ENCODE results near the gene PANX2.
"Not testable (repeated sequence)": the region's sequence is repeated elsewhere in the genome, so short reads cannot be mapped to it uniquely, and the experiment has no call there.

PANX2 gene, protein sequence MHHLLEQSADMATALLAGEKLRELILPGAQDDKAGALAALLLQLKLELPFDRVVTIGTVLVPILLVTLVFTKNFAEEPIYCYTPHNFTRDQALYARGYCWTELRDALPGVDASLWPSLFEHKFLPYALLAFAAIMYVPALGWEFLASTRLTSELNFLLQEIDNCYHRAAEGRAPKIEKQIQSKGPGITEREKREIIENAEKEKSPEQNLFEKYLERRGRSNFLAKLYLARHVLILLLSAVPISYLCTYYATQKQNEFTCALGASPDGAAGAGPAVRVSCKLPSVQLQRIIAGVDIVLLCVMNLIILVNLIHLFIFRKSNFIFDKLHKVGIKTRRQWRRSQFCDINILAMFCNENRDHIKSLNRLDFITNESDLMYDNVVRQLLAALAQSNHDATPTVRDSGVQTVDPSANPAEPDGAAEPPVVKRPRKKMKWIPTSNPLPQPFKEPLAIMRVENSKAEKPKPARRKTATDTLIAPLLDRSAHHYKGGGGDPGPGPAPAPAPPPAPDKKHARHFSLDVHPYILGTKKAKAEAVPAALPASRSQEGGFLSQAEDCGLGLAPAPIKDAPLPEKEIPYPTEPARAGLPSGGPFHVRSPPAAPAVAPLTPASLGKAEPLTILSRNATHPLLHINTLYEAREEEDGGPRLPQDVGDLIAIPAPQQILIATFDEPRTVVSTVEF

GRCh38 chr22:50170453-50171318 is at the start of gene PANX2:
TSS of gene PANX2 (plus strand) at chr22:50170731. CDS start at chr22:50170731, 0 bp downstream.
- no peak for DNase-seq

GRCh38 chr22:50121202-50121740 is 49.3 kb upstream of the PANX2 start:
- DNase-seq: no peak

- DNase-seq: no peak
Observed at GRCh38 chr22:50123119-50123518, 47.4 kb upstream of the PANX2 start.

- no peak for DNase-seq
Observed at GRCh38 chr22:50125029-50125428, 45.5 kb upstream of the PANX2 start.

GRCh38 chr22:50129121-50129736 is 41.3 kb upstream of the PANX2 start:
- no peak for DNase-seq

DNA sequence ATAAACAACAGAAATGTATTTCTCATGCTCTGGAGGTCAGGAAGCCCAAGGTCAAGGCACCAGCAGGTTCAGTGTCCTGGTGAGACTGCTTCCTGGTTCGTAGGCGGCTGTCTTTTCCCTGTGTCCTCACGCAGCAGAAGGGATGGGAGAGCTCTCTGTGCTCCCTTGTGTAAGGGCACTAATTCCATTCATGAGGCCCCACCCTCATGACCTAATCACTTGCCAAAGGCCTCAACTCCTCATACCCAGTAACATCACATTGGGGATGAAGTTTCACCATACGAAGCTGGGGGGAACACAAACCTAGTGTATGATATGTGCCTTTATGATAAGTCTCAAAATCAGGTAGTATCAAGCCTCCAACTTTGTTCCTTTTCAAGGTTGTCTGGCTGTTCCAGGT is 38.6 kb upstream of the PANX2 start:
- DNase-seq: no peak

DNA sequence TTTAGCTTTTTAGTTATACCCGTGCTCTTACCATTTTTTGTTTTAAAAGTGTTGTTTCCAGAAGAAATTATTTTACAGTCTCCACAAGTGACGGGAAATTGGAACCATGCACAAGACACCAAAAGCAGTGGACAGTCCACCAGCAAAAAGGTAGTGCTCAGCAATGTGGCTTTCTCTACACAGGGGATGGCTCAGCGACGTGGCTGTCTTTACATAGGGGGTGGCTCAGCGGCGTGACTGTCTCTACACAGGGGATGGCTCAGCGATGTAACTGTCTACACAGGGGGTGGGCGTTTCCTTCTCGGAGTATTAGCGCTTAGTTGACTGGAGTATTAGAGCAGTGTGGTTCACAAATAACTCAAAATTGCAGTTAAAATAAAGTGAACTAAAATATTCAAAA is 36.0 kb upstream of the PANX2 start:
- no peak for DNase-seq

DNA sequence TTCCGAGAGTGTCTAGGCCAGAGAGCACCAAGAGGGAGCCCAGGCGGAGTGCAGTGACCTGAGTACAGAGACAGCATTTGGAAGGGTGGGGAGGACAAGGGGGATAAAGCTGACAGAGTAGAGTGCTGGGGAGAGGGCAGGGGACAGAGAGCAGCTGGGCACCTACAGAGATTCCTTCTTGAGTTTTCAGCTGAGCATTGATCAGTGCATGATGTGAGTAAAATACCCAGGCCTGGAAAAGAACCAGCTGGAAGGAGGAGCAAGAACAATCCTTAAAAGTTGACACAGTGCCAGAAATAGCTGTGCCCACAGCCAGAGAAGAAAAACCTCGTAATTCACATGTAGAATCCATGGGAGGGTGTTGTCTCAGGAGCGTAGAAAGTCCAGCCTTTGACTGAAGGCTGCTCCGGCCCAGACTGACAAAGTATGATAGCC is 33.9 kb upstream of the PANX2 start:
- DNase-seq: no peak

DNA sequence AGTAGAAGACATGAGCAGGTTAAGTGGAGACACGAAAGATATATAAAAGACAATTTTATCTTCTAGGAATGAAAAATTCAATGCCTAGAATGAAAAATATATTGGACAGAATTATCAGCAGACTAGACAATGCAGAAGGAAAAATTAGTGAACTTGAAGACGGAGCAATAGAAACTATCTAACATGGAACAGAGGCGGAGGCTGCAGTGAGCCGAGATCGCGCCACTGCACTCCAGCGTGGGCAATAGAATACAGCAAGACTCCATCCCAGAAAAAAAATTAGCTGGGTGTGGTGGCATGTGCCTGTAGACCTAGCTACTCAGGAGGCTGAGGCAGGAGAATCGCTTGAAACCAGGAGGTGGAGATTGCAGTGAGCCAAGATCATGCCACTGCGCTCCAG is 33.3 kb upstream of the PANX2 start:
- DNase-seq: not testable (repeated sequence)

DNA sequence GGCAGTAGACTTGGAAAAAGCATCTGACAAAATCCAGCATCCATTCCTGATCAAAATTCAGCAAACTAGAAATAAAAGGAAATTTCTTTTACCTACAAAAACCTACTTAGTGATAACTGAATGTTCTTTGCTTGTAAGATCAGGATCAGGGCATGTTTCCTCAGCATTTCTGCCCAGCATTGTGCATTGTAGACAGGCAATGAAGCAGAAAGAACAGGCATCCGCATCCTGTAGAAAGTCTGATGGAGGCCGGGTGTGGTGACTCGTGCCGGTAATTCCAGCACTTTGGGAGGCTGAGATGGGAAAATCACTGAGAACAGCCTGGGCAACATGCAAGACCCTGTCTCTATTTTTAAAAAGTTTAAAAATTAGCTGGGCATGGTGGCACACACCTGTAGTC is 32.5 kb upstream of the PANX2 start:
- DNase-seq: no peak

GRCh38 chr22:50138988-50139387 is 31.5 kb upstream of the PANX2 start:
- no peak for DNase-seq

GRCh38 chr22:50139843-50140415 is 30.6 kb upstream of the PANX2 start:
- no peak for DNase-seq

DNA sequence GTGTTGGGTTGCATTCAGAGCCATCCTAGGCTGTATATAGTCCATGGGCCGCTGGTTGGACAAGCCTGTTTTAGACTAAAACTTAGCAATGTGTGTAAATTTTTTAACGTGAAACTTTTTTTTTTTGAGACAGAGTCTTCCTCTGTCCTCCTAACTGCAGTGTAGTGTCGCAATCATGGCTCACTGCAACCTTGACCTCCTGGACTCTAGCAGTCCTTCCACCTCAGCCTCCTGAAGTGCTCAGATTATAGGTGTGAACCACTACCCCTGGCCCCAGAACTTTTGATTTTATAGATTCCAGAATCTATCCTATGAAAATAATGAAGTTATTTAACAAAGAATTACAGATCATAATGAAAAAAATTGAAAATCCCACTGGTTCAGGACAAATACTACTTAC is 29.9 kb upstream of the PANX2 start:
- no peak for DNase-seq

DNA sequence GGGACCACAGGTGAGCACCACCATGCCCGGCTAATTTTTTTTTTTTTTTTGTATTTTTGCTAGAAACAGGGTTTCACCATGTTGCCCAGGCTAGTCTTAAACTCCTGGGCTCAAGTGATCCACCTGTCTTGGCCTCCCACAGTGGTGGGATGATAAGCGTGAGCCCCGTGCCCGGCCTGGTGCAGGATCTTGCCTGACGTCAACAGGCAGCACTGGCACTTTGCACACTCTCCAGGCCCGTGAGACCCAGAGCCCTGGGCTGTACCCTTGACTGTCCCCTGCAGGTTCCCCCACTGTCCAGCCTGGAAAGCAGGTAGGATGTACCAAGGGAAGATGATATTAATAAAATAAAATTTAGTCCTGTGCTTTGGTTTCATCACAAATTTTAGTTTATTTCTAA is 29.1 kb upstream of the PANX2 start:
- no peak for DNase-seq

DNA sequence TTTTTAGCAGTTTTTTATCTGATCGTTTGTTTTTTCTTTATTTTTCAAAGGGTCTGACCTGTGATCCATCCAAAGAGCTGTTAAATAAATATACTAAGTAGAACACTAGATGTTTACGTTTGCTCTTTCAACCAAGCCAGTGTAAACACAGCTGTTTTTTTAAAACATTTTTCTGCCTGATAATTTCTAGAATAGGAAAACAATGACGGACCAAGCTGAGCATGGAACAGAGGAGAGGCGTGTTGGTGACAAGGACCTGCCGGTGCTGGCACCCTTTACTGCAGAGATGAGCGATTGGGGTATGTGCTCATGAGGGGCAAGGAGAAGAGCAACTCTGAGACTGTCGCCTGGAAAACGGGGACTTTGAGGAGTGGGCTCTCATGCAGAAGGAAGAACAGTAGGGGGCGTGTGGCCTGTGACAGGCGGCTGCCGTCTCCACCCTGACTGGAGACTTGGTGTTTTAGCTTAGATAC is 28.6 kb upstream of the PANX2 start:
- no peak for DNase-seq

- DNase-seq: no peak
Observed at GRCh38 chr22:50143096-50143495, 27.4 kb upstream of the PANX2 start.

DNA sequence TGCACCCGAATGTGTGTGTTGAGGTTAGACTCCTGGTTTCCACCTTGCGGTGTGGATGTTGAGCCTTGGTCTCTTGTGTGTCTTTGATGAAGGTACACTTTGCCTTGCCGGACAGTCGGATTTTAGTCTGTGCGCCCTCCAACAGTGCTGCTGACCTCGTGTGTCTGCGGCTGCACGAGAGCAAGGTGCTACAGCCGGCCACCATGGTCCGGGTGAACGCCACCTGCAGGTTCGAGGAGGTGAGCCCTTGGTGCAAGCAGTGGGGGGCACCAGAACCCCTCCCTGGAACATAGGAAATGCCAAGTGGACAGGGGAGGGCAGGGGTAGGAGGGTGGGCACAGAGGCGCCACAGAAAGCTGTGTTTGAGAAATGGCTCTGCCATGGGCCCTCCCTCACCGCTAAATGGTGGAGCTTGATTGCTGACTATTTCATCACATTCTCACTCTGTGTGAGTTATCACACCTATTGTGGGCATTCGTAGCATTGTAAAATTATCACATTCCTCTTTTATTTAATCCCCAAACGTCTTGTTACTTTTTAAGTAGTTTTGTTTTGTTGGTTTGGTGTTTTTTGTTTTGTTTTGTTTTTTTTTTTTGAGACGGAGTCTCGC is 26.4 kb upstream of the PANX2 start:
- DNase-seq: no peak

DNA sequence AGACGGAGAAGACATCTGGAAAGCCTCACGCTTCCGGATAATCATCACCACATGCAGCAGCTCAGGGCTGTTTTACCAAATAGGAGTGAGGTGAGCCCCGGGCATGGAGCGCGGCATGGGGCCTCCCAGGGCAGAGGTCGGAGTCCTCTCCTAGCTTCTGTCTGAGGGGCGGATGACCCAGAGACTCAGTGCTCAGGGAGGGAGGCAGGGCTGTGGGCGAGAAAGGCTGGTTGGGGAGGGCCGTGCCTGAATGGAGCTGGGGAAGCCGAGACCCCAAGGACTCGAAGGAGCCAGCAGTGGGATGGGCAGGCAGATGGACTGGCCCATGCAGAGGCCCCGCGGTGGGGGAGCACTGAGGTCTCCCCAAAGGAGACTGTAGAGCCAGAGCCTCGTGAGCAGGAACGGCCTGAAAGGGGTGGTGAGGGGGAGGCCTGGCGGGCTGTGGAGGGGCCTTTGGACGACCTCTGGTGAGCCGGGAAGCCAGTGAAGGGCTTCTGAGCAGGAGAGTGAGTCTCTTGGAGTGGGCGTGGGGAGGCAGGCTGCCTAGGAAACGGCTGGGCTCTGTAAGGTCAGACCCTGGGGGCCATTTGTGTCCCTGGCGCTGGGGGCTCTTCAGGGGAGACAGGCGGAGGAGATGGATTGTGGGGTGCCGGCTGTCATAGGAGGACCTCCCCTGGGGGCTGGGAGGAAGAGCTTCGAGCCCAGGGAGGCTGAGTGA is 24.7 kb upstream of the PANX2 start:
- no peak for DNase-seq

GRCh38 chr22:50146439-50147238 is 23.9 kb upstream of the PANX2 start:
- DNase-seq: no peak
